Liver (tissue), 9 donors: Measurements from ENCODE around the gene CPNE1. TPM values are rescaled to one million over a fixed set of nuclear protein-coding genes. Genes with fewer than 3 reads are reported as not detected.
"Not testable (repeated sequence)": the region's sequence is repeated elsewhere in the genome, so short reads cannot be mapped to it uniquely, and the experiment has no call there.

Experiments
- DNase-seq: peaks from one replicate; pipeline ENCODE4 v3.0.0-alpha.2; 2017; ENCODE audit warnings: low spot score
- H3K27ac ChIP-seq, 2 donors: one replicate each; pipeline ENCODE4 v1.7.0; 2013; ENCODE audit warnings: inconsistent platforms in 2 of 2, low read length in 2 of 2, control low read depth in 1 of 2, low read depth in 1 of 2, mild to moderate bottlenecking in 1 of 2
- H3K27me3 ChIP-seq, 4 donors: one replicate each; pipeline versions ENCODE4 v1.6.1 to v1.7.0; 2013; ENCODE audit warnings: low read length in 3 of 4, inconsistent platforms in 1 of 4, mild to moderate bottlenecking in 1 of 4, moderate library complexity in 1 of 4; ENCODE audit not compliant: control insufficient read depth in 4 of 4, insufficient read depth in 4 of 4
- H3K36me3 ChIP-seq, 4 donors: one replicate each; pipeline versions ENCODE4 v1.6.1 to v1.7.0; 2013; ENCODE audit warnings: low read length in 3 of 4, mild to moderate bottlenecking in 3 of 4, low read depth in 1 of 4, moderate library complexity in 1 of 4; ENCODE audit not compliant: control insufficient read depth in 4 of 4, insufficient read depth in 3 of 4
- H3K4me1 ChIP-seq, 4 donors: one replicate each; pipeline versions ENCODE4 v1.6.1 to v1.7.0; 2013; ENCODE audit warnings: low read length in 3 of 4, mild to moderate bottlenecking in 3 of 4, moderate library complexity in 1 of 4; ENCODE audit not compliant: control insufficient read depth in 4 of 4, insufficient read depth in 4 of 4
- H3K4me3 ChIP-seq, 3 donors: one replicate each; pipeline versions ENCODE4 v1.6.1 to v1.7.0; 2013; ENCODE audit warnings: low read length in 3 of 3, control low read depth in 1 of 3, low read depth in 1 of 3, mild to moderate bottlenecking in 1 of 3
- H3K9ac ChIP-seq, 2 donors: one replicate each; pipeline ENCODE4 v1.7.0; 2013; ENCODE audit warnings: low read length in 2 of 2, mild to moderate bottlenecking in 2 of 2, moderate library complexity in 2 of 2, control low read depth in 1 of 2, low read depth in 1 of 2
- H3K9me3 ChIP-seq, 4 donors: one replicate each; pipeline versions ENCODE4 v1.6.1 to v1.7.0; 2013; ENCODE audit warnings: low read length in 3 of 4; ENCODE audit not compliant: control insufficient read depth in 4 of 4
- EGR1 ChIP-seq, 2 donors: IDR thresholded peaks; 2 replicates each; pipeline ENCODE4 v1.6.1; 2016 to 2018; ENCODE audit warnings: antibody characterized with exemption in 2 of 2, low read depth in 2 of 2
- FOXA2 ChIP-seq: IDR thresholded peaks from 2 replicates; pipeline ENCODE4 v1.6.1; 2016; ENCODE audit warnings: antibody characterized with exemption
- NR2F2 ChIP-seq: IDR thresholded peaks from 2 replicates; pipeline ENCODE4 v1.6.1; 2016; ENCODE audit warnings: antibody characterized with exemption
- TAF1 ChIP-seq: conservative IDR thresholded peaks from 2 replicates; pipeline ENCODE4 v1.6.1; 2016; ENCODE audit warnings: antibody characterized with exemption, mild to moderate bottlenecking
- YY1 ChIP-seq: IDR thresholded peaks from 2 replicates; pipeline ENCODE4 v1.6.1; 2016; ENCODE audit warnings: antibody characterized with exemption, mild to moderate bottlenecking
- WGBS: extraction: QIAGEN DNeasy Blood & Tissue Kit; methylation state at CpG from one replicate; pipeline ENCODE4 v1.1.7; 2013; 5-methylcytosine and 5-hydroxymethylcytosine counted together
- polyA plus RNA-seq, 2 donors: library from polyadenylated mRNA; stranded (reverse) in 1 of 2; unstranded in 1 of 2; fragments of 200-250 nt in 1 of 2; fragments of >200 nt in 1 of 2; fragmentation: Nextera tagmentation in 1 of 2; extraction: Ambion mirVana in 1 of 2; gene quantifications; one replicate each; pipeline versions ENCODE4 v1.2.1 to v1.2.3, GENCODE V29; 2013 to 2015
- total RNA-seq, 2 donors: library from RNA; depleted of rRNA; stranded (reverse); fragments of >200 nt; gene quantifications; one replicate each; pipeline ENCODE4 v1.2.3, GENCODE V29; 2014
- TF ChIP-seq, protein P1 (sequence below): IDR thresholded peaks from 2 replicates; pipeline ENCODE4 v1.6.1; 2016; ENCODE audit warnings: antibody characterized with exemption
- TF ChIP-seq, protein P2 (sequence below): IDR thresholded peaks from 2 replicates; pipeline ENCODE4 v1.6.1; 2016; ENCODE audit warnings: antibody characterized with exemption, mild to moderate bottlenecking
- TF ChIP-seq, protein P3 (sequence below): fragments of 150-350 bp; IDR thresholded peaks from 2 replicates; pipeline ENCODE4 v1.5.1; 2017; ENCODE audit warnings: improper control_type of control experiment, low read depth, low read length; ENCODE audit not compliant: missing input control
- TF ChIP-seq, protein P4 (sequence below): IDR thresholded peaks from 2 replicates; pipeline ENCODE4 v1.6.1; 2016; ENCODE audit warnings: antibody characterized with exemption
- donor health status: healthy.
- donor health status: healthy.
- donor health status: healthy.
- donor health status: healthy.
- donor health status: healthy.

The CPNE1 gene
- total and polyA plus RNA-seq, 4 donors, result 25.5 to 55.4 (median 50.5) TPM

DNA sequence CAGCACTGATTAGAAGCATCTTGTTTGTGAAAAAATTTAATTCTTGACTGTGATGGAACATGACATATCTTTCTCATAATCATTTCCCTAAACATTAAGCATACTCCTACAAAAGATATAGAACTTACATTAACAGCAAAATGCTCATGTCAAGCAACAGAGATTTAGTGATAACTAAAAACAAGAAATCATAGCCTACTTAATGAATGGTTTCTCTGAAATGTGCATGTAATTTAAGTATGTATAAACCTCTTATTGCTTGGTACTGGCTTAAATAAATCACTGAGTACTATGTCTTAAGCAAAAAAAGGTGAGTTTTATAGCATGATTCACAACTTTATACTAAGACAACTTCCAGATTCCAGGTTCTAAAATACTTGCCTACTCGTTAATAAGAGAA lies 43.8 kb upstream of the CPNE1 start:
- no peak overlapping the region for H3K9ac ChIP-seq
- DNase-seq, result no peak
- no peak for TF ChIP-seq NR2F2
- 74% methylated on average over 1 of the region's 1 CpG for WGBS
- H3K9me3 ChIP-seq, result no peaks in the 10 kb centered on the region
- no peak overlapping the region for H3K4me3 ChIP-seq
- H3K27ac ChIP-seq, result no peak overlapping the region
- H3K4me1 ChIP-seq, result no peaks in the 10 kb centered on the region
- H3K27me3 ChIP-seq, result no peaks in the 10 kb centered on the region
- H3K36me3 ChIP-seq, result peaks cover 21 to 88% (median 83%) of the 10 kb centered on the region in 4 donors

DNA sequence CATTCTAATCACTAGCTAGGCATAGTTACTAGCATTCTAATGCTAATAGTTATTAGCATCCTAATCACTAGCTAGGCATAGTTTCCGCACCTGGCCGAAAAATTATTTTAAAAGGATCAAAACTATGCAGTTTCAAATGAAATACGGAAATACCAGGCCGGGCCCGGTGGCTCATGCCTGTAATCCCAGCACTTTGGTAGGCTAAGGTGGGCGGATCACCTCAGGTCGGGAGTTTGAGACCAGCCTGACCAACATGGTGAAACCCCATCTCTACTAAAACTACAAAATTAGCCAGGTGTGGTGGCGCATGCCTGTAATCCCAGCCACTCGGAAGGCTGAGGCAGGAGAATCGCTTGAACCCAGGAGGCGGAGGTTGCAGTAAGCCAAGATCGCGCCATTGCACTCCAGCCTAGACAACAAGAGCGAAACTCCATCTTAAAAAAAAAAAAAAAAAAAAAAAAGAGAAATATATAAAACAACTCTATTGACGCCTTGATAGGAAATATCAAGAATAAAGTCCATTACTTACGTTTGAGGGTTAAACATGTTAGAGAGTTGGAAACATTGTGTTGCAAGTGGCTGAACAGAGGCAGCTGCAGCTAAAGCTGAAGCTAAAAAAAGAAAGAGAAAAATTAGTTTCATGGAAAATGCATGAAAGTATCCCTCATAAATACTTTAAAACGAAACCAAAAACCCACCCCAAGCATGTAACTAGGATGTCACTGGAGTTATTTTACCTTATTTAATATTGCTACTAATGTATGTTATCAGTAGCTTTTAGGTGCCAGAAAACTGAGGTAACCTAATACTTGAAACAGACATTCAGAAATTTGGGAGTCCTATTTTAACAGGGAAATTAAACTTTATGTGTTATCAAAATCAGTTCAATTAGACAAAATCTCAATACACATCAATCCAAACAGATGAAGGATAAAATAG lies 42.2 kb upstream of the CPNE1 start:
- WGBS, result 94% methylated on average over 17 of the region's 17 CpGs
- DNase-seq, result not testable (repeated sequence)

DNA sequence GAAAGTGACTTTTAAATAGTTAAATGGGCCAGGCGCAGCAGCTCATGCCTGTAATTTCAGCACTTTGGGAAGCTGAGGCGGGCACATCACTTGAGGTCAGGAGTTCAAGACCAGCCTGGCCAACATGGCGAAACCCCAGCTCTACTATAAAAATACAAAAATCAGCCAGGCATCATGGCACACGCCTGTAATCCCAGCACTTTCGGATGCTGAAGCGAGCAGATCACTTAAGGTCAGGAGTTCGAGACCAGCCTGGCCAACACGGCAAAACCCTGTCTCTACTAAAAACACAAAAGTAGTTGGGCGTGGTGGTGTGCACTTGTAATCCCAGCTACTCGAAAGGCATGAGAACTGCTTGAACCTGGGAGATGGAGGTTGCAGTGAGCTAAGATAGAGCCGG lies 41.2 kb upstream of the CPNE1 start:
- WGBS, result 92% methylated on average over 11 of the region's 11 CpGs
- H3K27me3 ChIP-seq, H3K27ac ChIP-seq, H3K4me1 ChIP-seq, H3K9ac ChIP-seq, H3K4me3 ChIP-seq, H3K9me3 ChIP-seq, DNase-seq: not testable (repeated sequence)
- H3K36me3 ChIP-seq, result peaks cover 20 to 76% (median 71%) of the 10 kb centered on the region in 4 donors

More for the DNA sequence above, 42.2 kb upstream of the CPNE1 start:
- H3K4me1 ChIP-seq, H3K9ac ChIP-seq, H3K9me3 ChIP-seq, H3K4me3 ChIP-seq, H3K27me3 ChIP-seq, H3K27ac ChIP-seq: not testable (repeated sequence)
- peaks cover 20 to 85% (median 79%) of the 10 kb centered on the region in 4 donors for H3K36me3 ChIP-seq

DNA sequence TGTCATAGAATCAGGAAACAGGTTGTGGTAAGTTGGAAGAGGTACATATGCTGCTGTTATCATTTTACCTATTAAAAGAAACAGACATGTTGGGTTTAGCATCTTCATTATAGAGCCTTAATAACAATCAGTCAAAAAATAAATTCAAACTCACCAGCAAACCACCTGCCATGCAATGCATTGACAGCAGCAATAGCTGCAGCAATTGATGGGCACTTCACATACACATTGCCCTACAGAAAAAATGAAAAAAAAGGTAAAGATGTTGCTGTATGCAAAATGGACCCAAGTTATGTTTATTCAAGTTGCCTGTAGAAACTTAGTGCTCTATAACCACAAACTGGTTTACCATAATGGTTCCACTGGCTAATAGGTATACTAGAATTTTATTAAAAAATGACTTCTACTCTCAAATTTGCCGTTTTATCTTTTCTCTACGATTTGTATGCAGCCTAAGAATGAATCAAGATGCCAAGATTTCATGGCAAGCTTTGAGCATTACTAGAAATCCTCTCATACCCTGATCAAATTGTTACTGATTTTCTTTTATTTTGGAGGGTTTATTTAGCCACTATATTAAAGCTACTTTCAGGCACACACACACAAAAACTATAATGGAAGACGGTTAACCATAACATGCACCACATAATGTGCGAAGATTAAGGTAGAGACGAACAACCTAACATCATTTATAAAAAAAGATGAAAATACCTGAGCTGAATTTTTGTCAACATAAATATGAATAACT lies 40.0 kb upstream of the CPNE1 start:
- no peak for DNase-seq
- Histone ChIP-seq H3K36me3 (peaks cover 20 to 65% (median 61%) of the 10 kb centered on the region in 4 donors), H3K27me3 (no peaks in the 10 kb centered on the region), H3K4me3 (no peak overlapping the region), H3K4me1 (peaks cover 0 to 16% (median 8%) of the 10 kb centered on the region in 4 donors), H3K9me3 (no peaks in the 10 kb centered on the region), H3K9ac (no peak overlapping the region), H3K27ac (no peak overlapping the region)
- WGBS, result 93% methylated on average over 5 of the region's 5 CpGs
- TF ChIP-seq TAF1, result no peak
- TF ChIP-seq EGR1 (IDR thresholded peaks at IDR 0.05; ENCODE audit: low read depth in 2 of 2), result no peak
- TF ChIP-seq, protein P1, sequence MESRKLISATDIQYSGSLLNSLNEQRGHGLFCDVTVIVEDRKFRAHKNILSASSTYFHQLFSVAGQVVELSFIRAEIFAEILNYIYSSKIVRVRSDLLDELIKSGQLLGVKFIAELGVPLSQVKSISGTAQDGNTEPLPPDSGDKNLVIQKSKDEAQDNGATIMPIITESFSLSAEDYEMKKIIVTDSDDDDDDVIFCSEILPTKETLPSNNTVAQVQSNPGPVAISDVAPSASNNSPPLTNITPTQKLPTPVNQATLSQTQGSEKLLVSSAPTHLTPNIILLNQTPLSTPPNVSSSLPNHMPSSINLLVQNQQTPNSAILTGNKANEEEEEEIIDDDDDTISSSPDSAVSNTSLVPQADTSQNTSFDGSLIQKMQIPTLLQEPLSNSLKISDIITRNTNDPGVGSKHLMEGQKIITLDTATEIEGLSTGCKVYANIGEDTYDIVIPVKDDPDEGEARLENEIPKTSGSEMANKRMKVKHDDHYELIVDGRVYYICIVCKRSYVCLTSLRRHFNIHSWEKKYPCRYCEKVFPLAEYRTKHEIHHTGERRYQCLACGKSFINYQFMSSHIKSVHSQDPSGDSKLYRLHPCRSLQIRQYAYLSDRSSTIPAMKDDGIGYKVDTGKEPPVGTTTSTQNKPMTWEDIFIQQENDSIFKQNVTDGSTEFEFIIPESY, result no peak
- no peak for TF ChIP-seq NR2F2
- no peak for TF ChIP-seq YY1
- TF ChIP-seq, protein P2, sequence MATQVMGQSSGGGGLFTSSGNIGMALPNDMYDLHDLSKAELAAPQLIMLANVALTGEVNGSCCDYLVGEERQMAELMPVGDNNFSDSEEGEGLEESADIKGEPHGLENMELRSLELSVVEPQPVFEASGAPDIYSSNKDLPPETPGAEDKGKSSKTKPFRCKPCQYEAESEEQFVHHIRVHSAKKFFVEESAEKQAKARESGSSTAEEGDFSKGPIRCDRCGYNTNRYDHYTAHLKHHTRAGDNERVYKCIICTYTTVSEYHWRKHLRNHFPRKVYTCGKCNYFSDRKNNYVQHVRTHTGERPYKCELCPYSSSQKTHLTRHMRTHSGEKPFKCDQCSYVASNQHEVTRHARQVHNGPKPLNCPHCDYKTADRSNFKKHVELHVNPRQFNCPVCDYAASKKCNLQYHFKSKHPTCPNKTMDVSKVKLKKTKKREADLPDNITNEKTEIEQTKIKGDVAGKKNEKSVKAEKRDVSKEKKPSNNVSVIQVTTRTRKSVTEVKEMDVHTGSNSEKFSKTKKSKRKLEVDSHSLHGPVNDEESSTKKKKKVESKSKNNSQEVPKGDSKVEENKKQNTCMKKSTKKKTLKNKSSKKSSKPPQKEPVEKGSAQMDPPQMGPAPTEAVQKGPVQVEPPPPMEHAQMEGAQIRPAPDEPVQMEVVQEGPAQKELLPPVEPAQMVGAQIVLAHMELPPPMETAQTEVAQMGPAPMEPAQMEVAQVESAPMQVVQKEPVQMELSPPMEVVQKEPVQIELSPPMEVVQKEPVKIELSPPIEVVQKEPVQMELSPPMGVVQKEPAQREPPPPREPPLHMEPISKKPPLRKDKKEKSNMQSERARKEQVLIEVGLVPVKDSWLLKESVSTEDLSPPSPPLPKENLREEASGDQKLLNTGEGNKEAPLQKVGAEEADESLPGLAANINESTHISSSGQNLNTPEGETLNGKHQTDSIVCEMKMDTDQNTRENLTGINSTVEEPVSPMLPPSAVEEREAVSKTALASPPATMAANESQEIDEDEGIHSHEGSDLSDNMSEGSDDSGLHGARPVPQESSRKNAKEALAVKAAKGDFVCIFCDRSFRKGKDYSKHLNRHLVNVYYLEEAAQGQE, result no peak
- TF ChIP-seq, protein P3, sequence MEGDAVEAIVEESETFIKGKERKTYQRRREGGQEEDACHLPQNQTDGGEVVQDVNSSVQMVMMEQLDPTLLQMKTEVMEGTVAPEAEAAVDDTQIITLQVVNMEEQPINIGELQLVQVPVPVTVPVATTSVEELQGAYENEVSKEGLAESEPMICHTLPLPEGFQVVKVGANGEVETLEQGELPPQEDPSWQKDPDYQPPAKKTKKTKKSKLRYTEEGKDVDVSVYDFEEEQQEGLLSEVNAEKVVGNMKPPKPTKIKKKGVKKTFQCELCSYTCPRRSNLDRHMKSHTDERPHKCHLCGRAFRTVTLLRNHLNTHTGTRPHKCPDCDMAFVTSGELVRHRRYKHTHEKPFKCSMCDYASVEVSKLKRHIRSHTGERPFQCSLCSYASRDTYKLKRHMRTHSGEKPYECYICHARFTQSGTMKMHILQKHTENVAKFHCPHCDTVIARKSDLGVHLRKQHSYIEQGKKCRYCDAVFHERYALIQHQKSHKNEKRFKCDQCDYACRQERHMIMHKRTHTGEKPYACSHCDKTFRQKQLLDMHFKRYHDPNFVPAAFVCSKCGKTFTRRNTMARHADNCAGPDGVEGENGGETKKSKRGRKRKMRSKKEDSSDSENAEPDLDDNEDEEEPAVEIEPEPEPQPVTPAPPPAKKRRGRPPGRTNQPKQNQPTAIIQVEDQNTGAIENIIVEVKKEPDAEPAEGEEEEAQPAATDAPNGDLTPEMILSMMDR, result no peak
- TF ChIP-seq FOXA2, result no peak
- TF ChIP-seq, protein P4, sequence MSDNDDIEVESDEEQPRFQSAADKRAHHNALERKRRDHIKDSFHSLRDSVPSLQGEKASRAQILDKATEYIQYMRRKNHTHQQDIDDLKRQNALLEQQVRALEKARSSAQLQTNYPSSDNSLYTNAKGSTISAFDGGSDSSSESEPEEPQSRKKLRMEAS, result no peak
